Keratinocyte (primary cell): ENCODE results near the gene SELENBP1. TPM values are rescaled to one million over a fixed set of nuclear protein-coding genes. Genes with fewer than 3 reads are reported as not detected.
A peak's percentile ranks its signal among the peaks of the same experiment; 100 is the strongest.

ENCODE experiments used
- DNase-seq: peaks from one replicate; pipeline ENCODE4 v3.0.0-alpha.2; 2011; ENCODE audit warnings: low read depth, missing footprints, low spot score
- FAIRE-seq: peaks from 2 replicates; lab custom pipeline; 2011; peaks lifted over from hg19 to GRCh38; lab: Jason Lieb, UNC
- H2AFZ ChIP-seq: 2 replicates; pipeline ENCODE4 v1.6.0; 2012; ENCODE audit warnings: low read length, control low read depth, inconsistent platforms; ENCODE audit not compliant: control insufficient read depth
- H3K27ac ChIP-seq: 2 replicates; pipeline ENCODE4 v1.5.1; 2011; ENCODE audit warnings: low read length; ENCODE audit not compliant: control insufficient read depth, insufficient read depth
- H3K27me3 ChIP-seq: 3 replicates; pipeline ENCODE4 v1.6.0; 2011; ENCODE audit warnings: low read length; ENCODE audit not compliant: control insufficient read depth, insufficient read depth; ENCODE audit errors: extremely low read depth
- H3K36me3 ChIP-seq, 2 experiments: 2 replicates in 1 of 2; 3 replicates in 1 of 2; pipeline ENCODE4 v1.5.1; 2011; ENCODE audit warnings: low read length in 2 of 2, mild to moderate bottlenecking in 1 of 2; ENCODE audit not compliant: control insufficient read depth in 2 of 2, insufficient read depth in 2 of 2; ENCODE audit errors: extremely low read depth in 1 of 2
- H3K4me1 ChIP-seq: 3 replicates; pipeline ENCODE4 v1.5.1; 2011; ENCODE audit warnings: low read length; ENCODE audit not compliant: control insufficient read depth, insufficient read depth; ENCODE audit errors: extremely low read depth
- H3K4me2 ChIP-seq: 3 replicates; pipeline ENCODE4 v1.6.0; 2011; ENCODE audit warnings: low read depth, low read length; ENCODE audit not compliant: control insufficient read depth, insufficient read depth; ENCODE audit errors: extremely low read depth
- H3K4me3 ChIP-seq, 3 experiments: fragments of 200-600 bp in 1 of 3; sonication (generic) in 1 of 3; 2 replicates in 2 of 3; 3 replicates in 1 of 3; pipeline ENCODE4 v1.5.1; 2011 to 2016; ENCODE audit warnings: low read length in 3 of 3, mild to moderate bottlenecking in 3 of 3, control low read depth in 2 of 3, inconsistent platforms in 1 of 3, low read depth in 1 of 3, mixed read lengths in 1 of 3, mixed run types in 1 of 3, moderate library complexity in 1 of 3; ENCODE audit not compliant: control insufficient read depth in 2 of 3, insufficient read depth in 2 of 3; ENCODE audit errors: extremely low read depth in 1 of 3
- H3K79me2 ChIP-seq: 2 replicates; pipeline ENCODE4 v1.6.0; 2012; ENCODE audit warnings: low read length; ENCODE audit not compliant: control insufficient read depth, insufficient read depth
- H3K9ac ChIP-seq: 3 replicates; pipeline ENCODE4 v1.6.0; 2011; ENCODE audit warnings: low read length; ENCODE audit not compliant: control insufficient read depth, insufficient read depth; ENCODE audit errors: extremely low read depth
- H3K9me1 ChIP-seq: 3 replicates; pipeline ENCODE4 v1.6.0; 2011; ENCODE audit warnings: low read length; ENCODE audit not compliant: control insufficient read depth, insufficient read depth; ENCODE audit errors: extremely low read depth
- H3K9me3 ChIP-seq: 2 replicates; pipeline ENCODE4 v1.5.1; 2012; ENCODE audit warnings: low read depth, low read length; ENCODE audit not compliant: control insufficient read depth
- H4K20me1 ChIP-seq: 3 replicates; pipeline ENCODE4 v1.6.0; 2011; ENCODE audit warnings: low read length; ENCODE audit not compliant: control insufficient read depth, insufficient read depth; ENCODE audit errors: extremely low read depth
- EZH2 ChIP-seq: IDR thresholded peaks from one replicate; pipeline ENCODE4 v1.6.1; 2012; ENCODE audit warnings: inconsistent platforms, mild to moderate bottlenecking, low read length, moderate library complexity
- dilution Hi-C: fragments of 300-500 bp; cut with MboI; formaldehyde crosslinking; loops from one replicate; pipeline ENCODE4 v1.7.0; 2020; ENCODE audit warnings: low sequenced_read_pairs; ENCODE audit not compliant: extremely low pct_ligation_motif_present
- polyA plus RNA-seq, 5 experiments: library from polyadenylated mRNA; depleted of rRNA in 3 of 5; stranded (reverse) in 3 of 5; stranded (forward) in 1 of 5; unstranded in 1 of 5; fragments of >200 nt; gene quantifications; 1 replicate in 1 of 5; 2 replicates in 3 of 5; 3 replicates in 1 of 5; pipeline versions ENCODE4 v1.2.1 to v1.2.3, GENCODE V29; 2011 to 2012; ENCODE audit warnings: missing spikeins in 2 of 5, low read depth in 1 of 5, low replicate concordance in 1 of 5
- TF ChIP-seq, protein P1 (sequence below), 3 experiments: IDR thresholded peaks in 1 of 3; conservative IDR thresholded peaks in 1 of 3; optimal IDR thresholded peaks in 1 of 3; 2 replicates in 2 of 3; 3 replicates in 1 of 3; pipeline versions ENCODE3 to v1.5.1; 2011; ENCODE audit warnings: low read length in 3 of 3, mild to moderate bottlenecking in 3 of 3, moderate library complexity in 2 of 3, control low read depth in 1 of 3, inconsistent platforms in 1 of 3; ENCODE audit not compliant: insufficient read depth in 2 of 3; ENCODE audit errors: extremely low read depth in 1 of 3

SELENBP1 gene
- polyA plus RNA-seq, 1 donor (not counting 4 experiments of a cell fraction or from before 2014, with no cell fraction given) = 3.0 TPM

DNA sequence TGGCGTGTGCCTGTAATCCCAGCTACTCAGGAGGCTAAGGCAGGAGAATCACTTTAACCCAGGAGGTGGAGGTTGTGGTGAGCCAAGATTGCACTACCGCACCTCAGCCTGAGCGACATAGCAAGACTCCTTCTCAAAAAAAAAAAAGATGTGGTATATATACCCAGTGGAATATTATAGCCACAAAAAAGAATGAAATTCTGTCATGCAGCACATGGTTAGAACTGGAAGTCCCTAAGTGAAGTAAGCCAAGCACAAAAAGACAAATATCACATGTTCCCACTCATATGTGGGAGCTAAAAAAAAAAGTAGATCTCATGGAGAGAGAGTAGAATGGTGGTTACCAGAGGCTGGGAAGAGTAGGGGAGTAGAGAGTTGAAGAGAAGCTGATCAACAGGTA lies 45.6 kb upstream of the SELENBP1 start:
- H3K27me3 ChIP-seq = no peaks in the 10 kb centered on the region
- no peaks in the 10 kb centered on the region for H3K79me2 ChIP-seq
- no peak overlapping the region for H2AFZ ChIP-seq
- H3K9me3 ChIP-seq = no peaks in the 10 kb centered on the region
- no peaks in the 10 kb centered on the region for H4K20me1 ChIP-seq
- no peak overlapping the region for H3K27ac ChIP-seq
- H3K36me3 ChIP-seq = peaks cover 3 to 15% of the 10 kb centered on the region in 2 experiments
- TF ChIP-seq EZH2 = no peak
- dilution Hi-C loops = no loop called here
- no peak overlapping the region for H3K4me3 ChIP-seq
- no peak overlapping the region for H3K9ac ChIP-seq
- no peak for DNase-seq
- FAIRE-seq = no peak
- no peaks in the 10 kb centered on the region for H3K9me1 ChIP-seq
- H3K4me1 ChIP-seq = peaks cover 2% of the 10 kb centered on the region
- no peak overlapping the region for H3K4me2 ChIP-seq

DNA sequence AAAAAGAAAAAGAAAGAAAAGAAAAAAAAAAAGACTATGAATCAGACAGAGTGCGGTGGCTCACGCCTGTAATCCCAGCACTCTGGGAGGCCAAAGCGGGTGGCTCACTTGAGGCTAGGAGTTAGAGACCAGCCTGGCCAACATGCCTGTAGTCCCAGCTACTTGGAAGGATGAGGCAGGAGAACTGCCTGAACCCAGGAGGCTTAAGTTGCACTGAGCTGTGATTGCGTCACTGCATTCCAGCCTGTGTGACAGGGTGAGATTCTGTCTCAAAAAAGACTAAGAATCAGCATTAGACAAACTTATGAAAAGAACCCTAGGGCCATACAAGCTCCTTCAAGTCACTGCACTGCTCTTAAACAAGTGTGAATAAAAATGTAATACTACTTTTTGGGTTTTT lies 43.7 kb upstream of the SELENBP1 start:
- peak; percentile 23 for DNase-seq
- no peak for FAIRE-seq
- no peak overlapping the region for H3K27ac ChIP-seq

More for the DNA sequence above, 43.7 kb upstream of the SELENBP1 start:
- no peak overlapping the region for H2AFZ ChIP-seq
- peaks cover 2% of the 10 kb centered on the region for H3K4me1 ChIP-seq
- H4K20me1 ChIP-seq = no peaks in the 10 kb centered on the region
- no peaks in the 10 kb centered on the region for H3K79me2 ChIP-seq
- TF ChIP-seq, protein P1, sequence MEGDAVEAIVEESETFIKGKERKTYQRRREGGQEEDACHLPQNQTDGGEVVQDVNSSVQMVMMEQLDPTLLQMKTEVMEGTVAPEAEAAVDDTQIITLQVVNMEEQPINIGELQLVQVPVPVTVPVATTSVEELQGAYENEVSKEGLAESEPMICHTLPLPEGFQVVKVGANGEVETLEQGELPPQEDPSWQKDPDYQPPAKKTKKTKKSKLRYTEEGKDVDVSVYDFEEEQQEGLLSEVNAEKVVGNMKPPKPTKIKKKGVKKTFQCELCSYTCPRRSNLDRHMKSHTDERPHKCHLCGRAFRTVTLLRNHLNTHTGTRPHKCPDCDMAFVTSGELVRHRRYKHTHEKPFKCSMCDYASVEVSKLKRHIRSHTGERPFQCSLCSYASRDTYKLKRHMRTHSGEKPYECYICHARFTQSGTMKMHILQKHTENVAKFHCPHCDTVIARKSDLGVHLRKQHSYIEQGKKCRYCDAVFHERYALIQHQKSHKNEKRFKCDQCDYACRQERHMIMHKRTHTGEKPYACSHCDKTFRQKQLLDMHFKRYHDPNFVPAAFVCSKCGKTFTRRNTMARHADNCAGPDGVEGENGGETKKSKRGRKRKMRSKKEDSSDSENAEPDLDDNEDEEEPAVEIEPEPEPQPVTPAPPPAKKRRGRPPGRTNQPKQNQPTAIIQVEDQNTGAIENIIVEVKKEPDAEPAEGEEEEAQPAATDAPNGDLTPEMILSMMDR (optimal IDR thresholded peaks at IDR 0.05 in 1 of 3, IDR thresholded peaks at IDR 0.05 in 1 of 3, conservative IDR thresholded peaks at IDR 0.05 in 1 of 3; ENCODE audit: extremely low read depth in 1 of 3, insufficient read depth in 2 of 3, low read length in 3 of 3) = no peak
- no peak for TF ChIP-seq EZH2
- H3K4me3 ChIP-seq = no peak overlapping the region
- no peak overlapping the region for H3K9ac ChIP-seq
- H3K9me1 ChIP-seq = no peaks in the 10 kb centered on the region
- H3K27me3 ChIP-seq = no peaks in the 10 kb centered on the region
- H3K36me3 ChIP-seq = peaks cover 3 to 16% of the 10 kb centered on the region in 2 experiments
- H3K4me2 ChIP-seq = no peak overlapping the region
- dilution Hi-C loops = no loop called here
- no peaks in the 10 kb centered on the region for H3K9me3 ChIP-seq
